IMR-90 (cell line): ENCODE data around the gene MARF1. TPM values are rescaled to one million over a fixed set of nuclear protein-coding genes. Genes with fewer than 3 reads are reported as not detected.

ENCODE experiments used
- ATAC-seq: fragments of 200-7000 bp; cut with Tn5 transposase; 2 replicates; pipeline ENCODE4 v1.9.1; 2020; ENCODE audit warnings: low read depth, mild to moderate bottlenecking, moderate library complexity
- BruUV-seq: library from RNA; stranded (reverse); fragments of 400-500 nt; replicated peaks from 2 replicates; lab custom pipeline; 2021; lab: Mats Ljungman, UMichigan
- CTCF ChIA-PET: fragments of 300-600 bp; formaldehyde crosslinking; extraction: SDS; loops from one replicate; lab custom pipeline; 2021; ENCODE audit warnings: antibody characterized with exemption; lab: Yijun Ruan, JAX
- POLR2A ChIA-PET: fragments of 300-600 bp; sonication (Branson Sonifier 250); formaldehyde crosslinking; loops from one replicate; lab custom pipeline; 2022; ENCODE audit warnings: antibody characterized with exemption; ENCODE audit not compliant: unreplicated experiment; lab: Charles Lee
- DNase-seq: peaks from one replicate; pipeline ENCODE4 v3.0.0; 2013
- H2AFZ ChIP-seq: replicated peaks from 2 replicates; pipeline ENCODE3; 2013; ENCODE audit warnings: low read length, mild to moderate bottlenecking; ENCODE audit not compliant: poor library complexity
- H2AK5ac ChIP-seq: 2 replicates; pipeline ENCODE4 v1.6.1; 2013; ENCODE audit warnings: low read depth, low read length, inconsistent platforms
- H2AK9ac ChIP-seq: replicated peaks from 2 replicates; pipeline ENCODE3; 2013; ENCODE audit warnings: mild to moderate bottlenecking, low read depth, low read length, moderate library complexity; ENCODE audit not compliant: poor library complexity
- H2BK120ac ChIP-seq: 2 replicates; pipeline ENCODE4 v1.6.1; 2013; ENCODE audit warnings: low read depth, low read length, inconsistent platforms
- H2BK15ac ChIP-seq: 3 replicates; pipeline ENCODE4 v1.6.1; 2013; ENCODE audit warnings: low read depth, low read length, inconsistent platforms
- H2BK20ac ChIP-seq: 2 replicates; pipeline ENCODE4 v1.6.1; 2013; ENCODE audit warnings: low read depth, mild to moderate bottlenecking, inconsistent platforms, low read length, moderate library complexity
- H2BK5ac ChIP-seq: 2 replicates; pipeline ENCODE4 v1.6.1; 2013; ENCODE audit warnings: mild to moderate bottlenecking, low read depth, low read length, inconsistent platforms; ENCODE audit not compliant: poor library complexity, severe bottlenecking
- H3K14ac ChIP-seq: replicated peaks from 2 replicates; pipeline ENCODE4 v1.6.1; 2013; ENCODE audit warnings: low read depth, low read length, inconsistent platforms
- H3K18ac ChIP-seq: 2 replicates; pipeline ENCODE4 v1.6.1; 2013; ENCODE audit warnings: low read depth, low read length, control low read depth
- H3K23ac ChIP-seq: 2 replicates; pipeline ENCODE4 v1.6.1; 2013; ENCODE audit warnings: low read depth, low read length, inconsistent platforms
- H3K27ac ChIP-seq: 2 replicates; pipeline ENCODE4 v1.5.1; 2013; ENCODE audit warnings: mild to moderate bottlenecking, control low read depth, low read length; ENCODE audit not compliant: insufficient read depth
- H3K27me3 ChIP-seq: 2 replicates; pipeline ENCODE4 v1.6.1; 2013; ENCODE audit warnings: low read length; ENCODE audit not compliant: control insufficient read depth, insufficient read depth
- H3K36me3 ChIP-seq: 2 replicates; pipeline ENCODE4 v1.6.1; 2013; ENCODE audit warnings: low read length, mixed read lengths; ENCODE audit not compliant: control insufficient read depth, insufficient read depth
- H3K4ac ChIP-seq: 2 replicates; pipeline ENCODE4 v1.6.1; 2013; ENCODE audit warnings: low read depth, low read length, inconsistent platforms
- H3K4me1 ChIP-seq: 2 replicates; pipeline ENCODE4 v1.6.1; 2013; ENCODE audit warnings: low read length, mixed read lengths; ENCODE audit not compliant: control insufficient read depth, insufficient read depth
- H3K4me2 ChIP-seq: 2 replicates; pipeline ENCODE4 v1.6.1; 2013; ENCODE audit warnings: low read depth, mild to moderate bottlenecking, control low read depth, low read length, moderate library complexity
- H3K4me3 ChIP-seq: 2 replicates; pipeline ENCODE4 v1.5.1; 2013; ENCODE audit warnings: low read depth, mild to moderate bottlenecking, control low read depth, low read length, moderate library complexity; ENCODE audit not compliant: insufficient read depth
- H3K56ac ChIP-seq: 2 replicates; pipeline ENCODE4 v1.6.1; 2013; ENCODE audit warnings: low read length, inconsistent platforms; ENCODE audit not compliant: insufficient read depth; ENCODE audit errors: extremely low read depth
- H3K79me1 ChIP-seq, 2 experiments: 2 replicates each; pipeline ENCODE4 v1.6.1; 2013; ENCODE audit warnings: low read length in 2 of 2, inconsistent platforms in 1 of 2, low read depth in 1 of 2
- H3K9ac ChIP-seq: 2 replicates; pipeline ENCODE4 v1.6.1; 2013; ENCODE audit warnings: low read depth, low read length, control low read depth
- H3K9me1 ChIP-seq: 2 replicates; pipeline ENCODE4 v1.6.1; 2013; ENCODE audit warnings: low read length, inconsistent platforms; ENCODE audit not compliant: insufficient read depth
- H3K9me3 ChIP-seq: 2 replicates; pipeline ENCODE4 v1.6.1; 2013; ENCODE audit warnings: low read length; ENCODE audit not compliant: control insufficient read depth, insufficient read depth
- H4K20me1 ChIP-seq: 2 replicates; pipeline ENCODE4 v1.6.1; 2013; ENCODE audit warnings: low read length, inconsistent platforms; ENCODE audit not compliant: insufficient read depth
- H4K5ac ChIP-seq: 2 replicates; pipeline ENCODE4 v1.6.1; 2013; ENCODE audit warnings: mild to moderate bottlenecking, low read depth, low read length, control low read depth
- H4K8ac ChIP-seq, 2 experiments: 2 replicates each; pipeline ENCODE4 v1.6.1; 2013; ENCODE audit warnings: low read depth in 2 of 2, low read length in 2 of 2, control low read depth in 1 of 2, inconsistent platforms in 1 of 2
- H4K91ac ChIP-seq: 2 replicates; pipeline ENCODE4 v1.6.1; 2013; ENCODE audit warnings: low read depth, low read length, inconsistent platforms; ENCODE audit not compliant: insufficient read depth
- BHLHE40 ChIP-seq: fragments of 150-350 bp; IDR thresholded peaks from 2 replicates; pipeline ENCODE4 v1.6.1; 2016; ENCODE audit warnings: mild to moderate bottlenecking, low read depth, low read length
- CHD1 ChIP-seq: IDR thresholded peaks from 2 replicates; pipeline ENCODE4 v1.6.1; 2012; ENCODE audit warnings: low read depth, low read length, improper control_type of control experiment
- CTCF ChIP-seq: conservative IDR thresholded peaks from 2 replicates; pipeline ENCODE4 v1.5.1; 2012; ENCODE audit warnings: mild to moderate bottlenecking, low read depth, low read length, improper control_type of control experiment
- FOS ChIP-seq: fragments of 150-350 bp; IDR thresholded peaks from 2 replicates; pipeline ENCODE4 v1.6.1; 2016; ENCODE audit warnings: low read depth, low read length
- NFE2L2 ChIP-seq: fragments of 150-350 bp; IDR thresholded peaks from 2 replicates; pipeline ENCODE4 v1.6.1; 2016; ENCODE audit warnings: low read depth, mild to moderate bottlenecking, low read length
- USF2 ChIP-seq: fragments of 150-350 bp; IDR thresholded peaks from 2 replicates; pipeline ENCODE4 v1.6.1; 2017; ENCODE audit warnings: mild to moderate bottlenecking, antibody characterized with exemption, low read length, low read depth
- WGBS, 2 experiments: methylation state at CpG; one replicate each; pipeline versions ENCODE4 v1.1.5 to v1.1.7; 2013; ENCODE audit warnings: missing lambda C conversion rate in 2 of 2; ENCODE audit not compliant: insufficient read length in 1 of 2; ENCODE audit errors: extremely low coverage in 2 of 2; 5-methylcytosine and 5-hydroxymethylcytosine counted together
- dilution Hi-C: fragments of 300-500 bp; cut with HindIII; formaldehyde crosslinking; loops from one replicate; pipeline ENCODE4 v1.14.3; 2018; ENCODE audit warnings: low sequenced_read_pairs; ENCODE audit not compliant: unreplicated experiment
- in situ Hi-C: fragments of 300-500 bp; cut with MboI; formaldehyde crosslinking; loops from 3 replicates; pipeline ENCODE4 v1.14.3; 2019; ENCODE audit warnings: low sequenced_read_pairs, inconsistent platforms, mixed read lengths
- intact Hi-C: fragments of 100-400 bp; cut with micrococcal nuclease; formaldehyde crosslinking; loops from 2 replicates; pipeline ENCODE4 v1.10.0; 2022
- polyA plus RNA-seq, 3 experiments: library from polyadenylated mRNA; depleted of rRNA; stranded (reverse); fragments of >200 nt; gene quantifications; 2 replicates each; pipeline ENCODE4 v1.2.3, GENCODE V29; 2012; ENCODE audit warnings: low replicate concordance in 1 of 3
- total RNA-seq: library from RNA; depleted of rRNA; stranded (reverse); fragments of >200 nt; gene quantifications from 2 replicates; pipeline ENCODE4 v1.2.3, GENCODE V29; 2012

Gene MARF1
- total and polyA plus RNA-seq, 2 of the 4 experiments (the other 2 are of a cell fraction) = 9.0 to 12.9 TPM

- no peak overlapping the region for H3K23ac ChIP-seq
- no peak overlapping the region for H3K9ac ChIP-seq
- H3K4me3 ChIP-seq = no peak overlapping the region
- H3K36me3 ChIP-seq = no peaks in the 10 kb centered on the region; the same call in none of the 2 replicates
- no peak overlapping the region for H3K27ac ChIP-seq
- DNase-seq (peak; percentile 16), ATAC-seq (0 out of 2 replicates have a peak, but pooled peaks have one; percentile 30)
- H4K20me1 ChIP-seq = peaks cover 15% of the 10 kb centered on the region
- no peak overlapping the region for H2AK9ac ChIP-seq
- no peak overlapping the region for H2BK15ac ChIP-seq
- H2BK5ac ChIP-seq = no peak overlapping the region
- H3K9me1 ChIP-seq = peaks cover 3% of the 10 kb centered on the region; the same call in 1 of the 2 replicates
- BruUV-seq = no TSS peak
- no peak overlapping the region for H2BK20ac ChIP-seq
- no peaks in the 10 kb centered on the region for H3K9me3 ChIP-seq
- in situ Hi-C loops = no loop called here
- intact Hi-C loops = no loop called here
- WGBS, 2 experiments = no CpG with 5 or more reads among the region's 3 CpGs
- no peak overlapping the region for H4K8ac ChIP-seq
- ChIA-PET CTCF (no interaction called here), POLR2A (no interaction called here)
- H3K79me1 ChIP-seq = peaks cover 0 to 5% of the 10 kb centered on the region in 2 experiments; a peak in 3 of 4 replicates
- H2BK120ac ChIP-seq = no peak overlapping the region
- no peak overlapping the region for H3K56ac ChIP-seq
- no peak overlapping the region for H4K91ac ChIP-seq
- H2AK5ac ChIP-seq = no peak overlapping the region
- H3K14ac ChIP-seq = no peak overlapping the region
- no peak overlapping the region for H3K18ac ChIP-seq
- 0 out of 2 replicates have a peak, but pooled peaks cover 1% of the 10 kb centered on the region for H3K4me1 ChIP-seq
- no peaks in the 10 kb centered on the region for H3K27me3 ChIP-seq
- H3K4me2 ChIP-seq = no peak overlapping the region
- no peak overlapping the region for H2AFZ ChIP-seq
- TF ChIP-seq FOS (no peak), USF2 (no peak), CHD1 (no peak), CTCF (no peak), BHLHE40 (no peak), NFE2L2 (no peak)
- dilution Hi-C loops = no loop called here
- H4K5ac ChIP-seq = no peak overlapping the region
- no peak overlapping the region for H3K4ac ChIP-seq
Measured at GRCh38 chr16:15548482-15548891, 94.5 kb downstream of the MARF1 start.
